ENCODE results near the gene FRMPD4. TPM values are rescaled to one million over a fixed set of nuclear protein-coding genes. Genes with fewer than 3 reads are reported as not detected.
"Not testable (repeated sequence)": the region's sequence is repeated elsewhere in the genome, so short reads cannot be mapped to it uniquely, and the experiment has no call there.

Gene FRMPD4
- total and polyA plus RNA-seq, 3 experiments from 2014 or later: not detected

DNA sequence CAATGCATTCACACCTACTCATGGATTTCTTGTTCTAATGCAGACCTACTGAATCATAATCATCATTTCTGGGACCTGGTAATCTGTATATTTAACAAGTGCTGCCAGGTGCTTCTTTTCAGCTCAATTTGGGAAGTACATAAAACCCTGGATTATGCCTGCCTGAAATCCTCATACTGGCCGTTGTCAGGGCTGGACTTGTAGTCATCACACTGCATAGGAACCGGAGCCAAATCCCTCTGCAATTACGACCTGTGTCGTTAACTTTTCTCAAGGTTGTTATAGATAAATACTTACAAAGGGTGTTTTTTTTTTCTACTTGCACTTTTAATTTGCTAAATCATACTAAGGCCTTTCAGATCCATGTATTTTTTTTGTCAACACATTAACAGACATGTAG lies 358.1 kb downstream of the FRMPD4 start:
- Mint-ChIP-seq H3K4me1 (no peaks in the 10 kb centered on the region), H3K27ac (no peak overlapping the region), H3K36me3 (no peaks in the 10 kb centered on the region), H3K9me3 (peaks cover 0 to 2% (median 0%) of the 10 kb centered on the region in 5 donors), H3K4me3 (no peak overlapping the region), H3K27me3 (no peaks in the 10 kb centered on the region)
- H3K9me3 ChIP-seq (ENCODE audit: low read length): no peaks in the 10 kb centered on the region
- POLR2A ChIA-PET: no interaction called here
- H3K36me3 ChIP-seq (ENCODE audit: insufficient read depth, low read length): no peaks in the 10 kb centered on the region
- H3K27ac ChIP-seq (ENCODE audit: low read depth, low read length): no peak overlapping the region
- H3K4me1 ChIP-seq (ENCODE audit: insufficient read depth, low read length): no peaks in the 10 kb centered on the region
- no peak overlapping the region for H3K4me3 ChIP-seq (ENCODE audit: low read length)
- CTCF ChIA-PET: no interaction called here
- no peak for DNase-seq
- H3K27me3 ChIP-seq (ENCODE audit: insufficient read depth, low read length, poor library complexity, severe bottlenecking): no peaks in the 10 kb centered on the region

- Mint-ChIP-seq H3K9me3 (peaks cover 0 to 2% (median 0%) of the 10 kb centered on the region in 5 donors), H3K27ac (no peak overlapping the region), H3K4me3 (no peak overlapping the region), H3K4me1 (no peaks in the 10 kb centered on the region), H3K36me3 (no peaks in the 10 kb centered on the region), H3K27me3 (no peaks in the 10 kb centered on the region)
- no peaks in the 10 kb centered on the region for H3K36me3 ChIP-seq (ENCODE audit: insufficient read depth, low read length)
- H3K4me3 ChIP-seq (ENCODE audit: low read length): no peak overlapping the region
- H3K9me3 ChIP-seq (ENCODE audit: low read length): no peaks in the 10 kb centered on the region
- DNase-seq: no peak
- H3K4me1 ChIP-seq (ENCODE audit: insufficient read depth, low read length): no peaks in the 10 kb centered on the region
- ChIA-PET CTCF (no interaction called here), POLR2A (no interaction called here)
- no peaks in the 10 kb centered on the region for H3K27me3 ChIP-seq (ENCODE audit: insufficient read depth, low read length, poor library complexity, severe bottlenecking)
- H3K27ac ChIP-seq (ENCODE audit: low read depth, low read length): no peak overlapping the region
Observed at GRCh38 chrX:12497832-12498591, 359.7 kb downstream of the FRMPD4 start.

DNA sequence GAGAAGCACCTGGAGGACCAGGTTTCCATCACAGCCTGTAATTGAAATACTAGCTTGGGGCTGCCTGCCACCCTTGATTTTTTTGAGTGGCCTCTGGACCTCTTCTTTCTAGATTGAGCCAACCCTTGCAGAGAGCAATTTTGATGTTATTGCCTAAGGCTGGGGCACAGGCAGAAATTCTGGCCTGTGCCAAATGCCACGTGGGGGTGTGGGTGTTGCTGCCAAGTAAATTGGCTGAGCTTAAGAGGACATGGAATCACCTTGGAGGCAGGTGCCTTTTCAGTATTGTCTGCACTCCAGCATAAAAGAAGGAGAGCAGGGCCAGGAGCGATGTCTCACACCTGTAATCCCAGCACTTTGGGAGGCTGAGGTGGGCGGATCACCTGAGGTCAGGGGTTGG lies 366.9 kb downstream of the FRMPD4 start:
- Mint-ChIP-seq H3K9me3 (peaks cover 0 to 1% (median 0%) of the 10 kb centered on the region in 5 donors), H3K4me3 (no peak overlapping the region), H3K4me1 (no peaks in the 10 kb centered on the region), H3K36me3 (no peaks in the 10 kb centered on the region), H3K27me3 (peaks cover 0 to 1% of the 10 kb centered on the region in 2 donors), H3K27ac (no peak overlapping the region)
- POLR2A ChIA-PET: no interaction called here
- H3K4me3 ChIP-seq (ENCODE audit: low read length): no peak overlapping the region
- H3K36me3 ChIP-seq (ENCODE audit: insufficient read depth, low read length): no peaks in the 10 kb centered on the region
- no peaks in the 10 kb centered on the region for H3K4me1 ChIP-seq (ENCODE audit: insufficient read depth, low read length)
- no peaks in the 10 kb centered on the region for H3K27me3 ChIP-seq (ENCODE audit: insufficient read depth, low read length, poor library complexity, severe bottlenecking)
- no peak for DNase-seq
- CTCF ChIA-PET: no interaction called here
- H3K9me3 ChIP-seq (ENCODE audit: low read length): no peaks in the 10 kb centered on the region
- H3K27ac ChIP-seq (ENCODE audit: low read depth, low read length): no peak overlapping the region

DNA sequence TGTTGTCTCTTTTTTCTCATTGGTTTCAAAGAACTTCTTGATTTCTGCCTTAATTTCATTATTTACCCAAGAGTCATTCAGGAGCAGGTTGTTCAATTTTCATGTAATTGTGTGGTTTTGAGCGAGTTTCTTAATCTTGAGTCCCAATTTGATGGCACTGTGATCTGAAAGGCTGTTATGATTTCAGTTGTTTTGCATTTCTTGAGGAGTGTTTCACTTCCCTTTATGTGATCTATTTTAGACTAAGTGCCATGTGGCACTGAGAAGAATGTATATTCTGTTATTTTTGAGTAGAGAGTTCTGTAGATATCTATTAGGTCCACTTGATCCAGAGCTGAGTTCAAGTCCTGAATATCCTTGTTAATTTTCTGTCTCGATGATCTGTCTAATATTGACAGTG lies 377.1 kb downstream of the FRMPD4 start:
- H3K27me3 ChIP-seq (ENCODE audit: insufficient read depth, low read length, poor library complexity, severe bottlenecking); H3K4me1 Mint-ChIP-seq; H3K27me3 Mint-ChIP-seq; H3K9me3 ChIP-seq (ENCODE audit: low read length); H3K27ac ChIP-seq (ENCODE audit: low read depth, low read length); H3K36me3 ChIP-seq (ENCODE audit: insufficient read depth, low read length); POLR2A ChIA-PET; H3K36me3 Mint-ChIP-seq; H3K27ac Mint-ChIP-seq; DNase-seq; H3K4me3 ChIP-seq (ENCODE audit: low read length); H3K4me1 ChIP-seq (ENCODE audit: insufficient read depth, low read length); H3K4me3 Mint-ChIP-seq; CTCF ChIA-PET: not testable (repeated sequence)
- peaks cover 2 to 15% (median 6%) of the 10 kb centered on the region in 5 donors for H3K9me3 Mint-ChIP-seq

DNA sequence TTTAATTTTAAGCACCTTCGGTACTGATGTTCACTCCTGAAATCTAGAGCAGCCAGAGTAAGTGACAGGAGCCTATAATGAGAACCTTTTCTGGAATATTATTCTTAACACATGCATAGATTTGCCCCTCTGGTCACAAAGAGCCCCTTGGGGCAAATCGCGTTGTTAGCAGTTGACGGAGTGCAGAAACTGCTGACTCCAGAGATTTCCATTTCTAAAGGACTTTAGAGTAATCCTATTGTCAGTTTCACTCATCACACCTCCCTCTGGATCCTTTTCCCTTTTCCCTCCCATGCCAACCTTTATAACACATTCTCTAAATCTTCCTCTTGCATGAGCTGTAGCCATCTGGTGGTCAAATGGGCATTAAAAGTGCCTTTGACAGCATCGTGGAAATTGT lies 388.0 kb downstream of the FRMPD4 start:
- no peaks in the 10 kb centered on the region for H3K9me3 ChIP-seq (ENCODE audit: low read length)
- DNase-seq: no peak
- ChIA-PET CTCF (no interaction called here), POLR2A (no interaction called here)
- H3K27me3 ChIP-seq (ENCODE audit: insufficient read depth, low read length, poor library complexity, severe bottlenecking): no peaks in the 10 kb centered on the region
- no peaks in the 10 kb centered on the region for H3K36me3 ChIP-seq (ENCODE audit: insufficient read depth, low read length)
- Mint-ChIP-seq H3K36me3 (no peaks in the 10 kb centered on the region), H3K27ac (no peak overlapping the region), H3K4me1 (no peaks in the 10 kb centered on the region), H3K9me3 (peaks cover 0 to 7% (median 2%) of the 10 kb centered on the region in 5 donors), H3K27me3 (no peaks in the 10 kb centered on the region), H3K4me3 (no peak overlapping the region)
- no peaks in the 10 kb centered on the region for H3K4me1 ChIP-seq (ENCODE audit: insufficient read depth, low read length)
- no peak overlapping the region for H3K4me3 ChIP-seq (ENCODE audit: low read length)
- H3K27ac ChIP-seq (ENCODE audit: low read depth, low read length): no peak overlapping the region

DNA sequence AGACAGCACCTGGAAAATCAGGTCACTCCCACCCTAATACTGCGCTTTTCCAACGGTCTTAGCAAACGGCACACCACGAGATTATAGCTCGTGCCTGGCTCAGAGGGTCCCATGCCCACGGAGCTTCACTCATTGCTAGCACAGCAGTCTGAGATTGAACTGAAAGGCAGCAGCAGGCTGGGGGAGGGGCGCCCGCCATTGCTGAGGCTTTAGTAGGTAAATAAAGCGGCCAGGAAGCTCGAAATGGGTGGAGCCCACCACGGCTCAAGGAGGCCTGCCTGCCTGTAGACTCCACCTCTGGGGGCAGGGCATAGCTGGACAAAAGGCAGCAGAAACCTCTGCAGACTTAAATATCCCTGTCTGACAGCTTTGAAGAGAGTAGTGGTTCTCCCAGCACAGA lies 399.8 kb downstream of the FRMPD4 start:
- H3K9me3 ChIP-seq (ENCODE audit: low read length); CTCF ChIA-PET; H3K4me1 Mint-ChIP-seq; H3K4me1 ChIP-seq (ENCODE audit: insufficient read depth, low read length); H3K36me3 ChIP-seq (ENCODE audit: insufficient read depth, low read length); H3K27ac Mint-ChIP-seq; H3K9me3 Mint-ChIP-seq; H3K4me3 Mint-ChIP-seq; H3K36me3 Mint-ChIP-seq; H3K4me3 ChIP-seq (ENCODE audit: low read length); H3K27ac ChIP-seq (ENCODE audit: low read depth, low read length); H3K27me3 ChIP-seq (ENCODE audit: insufficient read depth, low read length, poor library complexity, severe bottlenecking); DNase-seq; POLR2A ChIA-PET; H3K27me3 Mint-ChIP-seq: not testable (repeated sequence)

DNA sequence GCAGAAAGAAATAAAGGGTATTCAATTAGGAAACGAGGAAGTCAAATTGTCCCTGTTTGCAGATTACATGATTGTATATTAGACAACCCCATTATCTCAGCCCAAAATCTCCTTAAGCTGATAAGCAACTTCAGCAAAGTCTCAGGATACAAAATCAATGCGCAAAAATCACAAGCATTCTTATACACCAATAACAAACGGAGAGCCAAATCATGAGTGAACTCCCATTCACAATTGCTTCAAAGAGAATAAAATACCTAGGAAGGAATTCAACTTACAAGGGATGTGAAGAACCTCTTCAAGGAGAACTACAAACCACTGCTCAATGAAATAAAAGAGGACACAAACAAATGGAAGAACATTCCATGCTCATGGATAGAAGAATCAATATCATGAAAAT lies 404.0 kb downstream of the FRMPD4 start:
- H3K27me3 ChIP-seq (ENCODE audit: insufficient read depth, low read length, poor library complexity, severe bottlenecking); H3K4me1 ChIP-seq (ENCODE audit: insufficient read depth, low read length); H3K36me3 ChIP-seq (ENCODE audit: insufficient read depth, low read length); H3K27ac Mint-ChIP-seq; CTCF ChIA-PET; H3K4me1 Mint-ChIP-seq; H3K4me3 ChIP-seq (ENCODE audit: low read length); H3K4me3 Mint-ChIP-seq; H3K36me3 Mint-ChIP-seq; H3K9me3 Mint-ChIP-seq; DNase-seq; H3K27me3 Mint-ChIP-seq; H3K27ac ChIP-seq (ENCODE audit: low read depth, low read length); H3K9me3 ChIP-seq (ENCODE audit: low read length); POLR2A ChIA-PET: not testable (repeated sequence)

DNA sequence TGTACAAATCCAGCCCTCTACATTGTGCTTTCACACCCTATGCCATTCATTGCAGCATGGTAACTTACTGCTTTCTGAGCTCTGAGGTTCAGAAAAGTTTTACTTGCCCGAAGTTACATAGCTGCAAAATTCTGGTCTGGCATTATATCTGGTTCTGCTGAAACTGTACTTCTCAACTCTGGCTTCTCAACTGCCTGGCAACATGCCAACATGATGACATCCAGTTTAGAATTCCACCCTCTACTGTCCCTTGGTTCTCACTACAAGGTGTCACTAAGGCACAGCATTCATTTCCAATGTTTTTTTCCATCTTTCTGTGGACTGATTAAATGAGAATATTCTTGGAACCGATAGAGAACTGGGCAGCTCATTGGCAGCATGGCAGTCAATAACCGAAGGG lies 410.1 kb downstream of the FRMPD4 start:
- Mint-ChIP-seq H3K36me3 (no peaks in the 10 kb centered on the region), H3K4me1 (no peaks in the 10 kb centered on the region), H3K27ac (no peak overlapping the region), H3K9me3 (peaks cover 0 to under 1% (median 0%) of the 10 kb centered on the region in 5 donors), H3K27me3 (no peaks in the 10 kb centered on the region), H3K4me3 (no peak overlapping the region)
- DNase-seq: no peak
- Histone ChIP-seq H3K27me3 (ENCODE audit: insufficient read depth, low read length, poor library complexity, severe bottlenecking) (no peaks in the 10 kb centered on the region), H3K4me3 (ENCODE audit: low read length) (no peak overlapping the region), H3K27ac (ENCODE audit: low read depth, low read length) (no peak overlapping the region), H3K4me1 (ENCODE audit: insufficient read depth, low read length) (no peaks in the 10 kb centered on the region), H3K36me3 (ENCODE audit: insufficient read depth, low read length) (no peaks in the 10 kb centered on the region), H3K9me3 (ENCODE audit: low read length) (no peaks in the 10 kb centered on the region)
- POLR2A ChIA-PET: no interaction called here
- CTCF ChIA-PET: no interaction called here

DNA sequence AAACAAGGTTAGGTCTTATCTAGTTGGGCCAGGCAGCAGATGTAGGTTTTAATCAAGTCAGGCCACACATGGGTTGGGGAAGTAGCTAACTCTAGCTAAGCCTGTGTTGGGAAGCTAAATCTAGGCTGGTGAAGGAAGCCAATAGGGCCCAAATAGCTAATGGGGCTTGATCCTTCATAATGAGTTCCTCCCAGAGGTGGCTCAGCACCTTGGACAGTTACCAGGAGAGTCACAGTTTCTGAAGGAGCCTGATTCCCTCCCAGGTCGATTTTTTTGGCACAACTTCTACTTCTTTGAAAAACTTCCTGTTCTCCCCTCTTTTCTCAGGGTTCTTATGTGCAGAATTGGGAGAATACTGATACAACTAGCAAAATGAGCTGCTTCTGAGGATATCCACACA lies 410.5 kb downstream of the FRMPD4 start:
- Histone ChIP-seq H3K9me3 (ENCODE audit: low read length) (no peaks in the 10 kb centered on the region), H3K36me3 (ENCODE audit: insufficient read depth, low read length) (no peaks in the 10 kb centered on the region), H3K27ac (ENCODE audit: low read depth, low read length) (no peak overlapping the region), H3K27me3 (ENCODE audit: insufficient read depth, low read length, poor library complexity, severe bottlenecking) (no peaks in the 10 kb centered on the region), H3K4me3 (ENCODE audit: low read length) (no peak overlapping the region), H3K4me1 (ENCODE audit: insufficient read depth, low read length) (no peaks in the 10 kb centered on the region)
- DNase-seq: no peak
- ChIA-PET CTCF (no interaction called here), POLR2A (no interaction called here)
- Mint-ChIP-seq H3K27me3 (no peaks in the 10 kb centered on the region), H3K36me3 (no peaks in the 10 kb centered on the region), H3K4me3 (no peak overlapping the region), H3K9me3 (no peaks in the 10 kb centered on the region), H3K27ac (no peak overlapping the region), H3K4me1 (no peaks in the 10 kb centered on the region)
